SK-N-MC (cell line): ENCODE data around the gene RYR3.

ENCODE experiments used
- DNase-seq: peaks from one replicate; pipeline ENCODE4 v3.0.0-alpha.2; 2011; ENCODE audit warnings: low read depth, low spot score
- H3K27ac ChIP-seq: fragments of 200-600 bp; sonication (generic); 2 replicates; pipeline ENCODE4 v1.5.1; 2016; ENCODE audit warnings: mixed run types
- H3K36me3 ChIP-seq: fragments of 200-600 bp; sonication (generic); 2 replicates; pipeline ENCODE4 v1.6.1; 2017; ENCODE audit warnings: antibody characterized with exemption, low read length, mixed read lengths; ENCODE audit not compliant: insufficient read depth
- H3K4me3 ChIP-seq: fragments of 200-600 bp; sonication (generic); 2 replicates; pipeline ENCODE4 v1.5.1; 2016
- H3K9ac ChIP-seq: fragments of 200-600 bp; sonication (generic); 2 replicates; pipeline ENCODE4 v1.8.0; 2017; ENCODE audit warnings: mixed run types, mixed read lengths; ENCODE audit not compliant: insufficient read length
- H3K9me3 ChIP-seq: fragments of 200-600 bp; sonication (generic); 2 replicates; pipeline ENCODE4 v1.6.1; 2017; ENCODE audit warnings: low read depth, mild to moderate bottlenecking, antibody characterized with exemption, low read length, moderate library complexity, mixed read lengths
- EZH2 ChIP-seq: fragments of 200-600 bp; sonication (generic); IDR thresholded peaks from one replicate; pipeline ENCODE4 v1.6.1; 2017; ENCODE audit warnings: antibody characterized with exemption
- FOXP2 ChIP-seq: optimal IDR thresholded peaks from 2 replicates; pipeline ENCODE3; 2011; ENCODE audit warnings: mild to moderate bottlenecking, moderate library complexity; ENCODE audit not compliant: insufficient read depth; ENCODE audit errors: extremely low read length, control extremely low read depth
- POLR2AphosphoS5 ChIP-seq: IDR thresholded peaks from 2 replicates; pipeline ENCODE4 v1.6.1; 2012; ENCODE audit warnings: mild to moderate bottlenecking, low read depth, low read length, borderline replicate concordance

RYR3 gene

DNA sequence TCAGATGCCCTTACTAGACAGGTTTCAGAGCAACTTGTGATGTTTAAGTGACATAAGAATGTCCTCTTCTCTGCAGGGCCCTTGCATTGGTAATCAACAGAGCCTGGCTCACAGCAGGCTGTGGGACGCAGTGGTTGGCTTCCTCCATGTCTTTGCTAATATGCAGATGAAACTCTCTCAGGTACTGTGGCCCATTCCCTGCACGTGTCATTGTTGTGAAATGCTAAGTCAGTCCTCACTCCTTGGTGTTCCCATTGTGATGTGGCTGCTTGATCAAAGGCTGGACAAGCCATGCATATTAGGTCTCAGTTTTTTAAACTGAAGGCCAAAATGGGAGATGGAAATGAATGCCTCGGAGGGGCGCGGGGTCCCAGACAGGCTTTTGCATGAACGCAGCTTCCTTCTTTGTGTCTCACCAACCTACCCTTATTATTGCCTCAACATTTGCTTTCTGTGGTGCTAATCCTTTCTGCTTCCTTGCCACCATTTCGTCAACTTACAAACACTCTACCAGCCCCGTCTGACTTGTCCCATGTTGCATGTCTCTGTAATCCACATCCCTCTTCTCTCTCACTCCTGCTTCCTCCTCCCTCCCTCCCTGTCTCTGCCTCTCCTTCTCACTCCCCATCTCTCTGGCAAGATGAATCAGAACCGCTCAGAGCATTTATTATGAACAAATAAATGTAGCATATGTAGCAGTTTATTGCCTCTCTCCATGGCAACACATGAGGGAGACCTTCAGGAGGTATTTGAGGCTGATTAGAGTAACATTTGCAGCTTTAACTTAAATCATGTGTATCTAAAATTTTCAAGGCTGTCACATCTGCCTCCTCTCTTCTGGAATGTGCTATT, 524.4 kb downstream of the RYR3 start:
- Histone ChIP-seq H3K36me3 (no peaks in the 10 kb centered on the region), H3K4me3 (no peak overlapping the region), H3K27ac (no peak overlapping the region), H3K9me3 (no peaks in the 10 kb centered on the region), H3K9ac (no peak overlapping the region)
- TF ChIP-seq FOXP2 (no peak), EZH2 (no peak), POLR2AphosphoS5 (no peak)
- no peak for DNase-seq

DNA sequence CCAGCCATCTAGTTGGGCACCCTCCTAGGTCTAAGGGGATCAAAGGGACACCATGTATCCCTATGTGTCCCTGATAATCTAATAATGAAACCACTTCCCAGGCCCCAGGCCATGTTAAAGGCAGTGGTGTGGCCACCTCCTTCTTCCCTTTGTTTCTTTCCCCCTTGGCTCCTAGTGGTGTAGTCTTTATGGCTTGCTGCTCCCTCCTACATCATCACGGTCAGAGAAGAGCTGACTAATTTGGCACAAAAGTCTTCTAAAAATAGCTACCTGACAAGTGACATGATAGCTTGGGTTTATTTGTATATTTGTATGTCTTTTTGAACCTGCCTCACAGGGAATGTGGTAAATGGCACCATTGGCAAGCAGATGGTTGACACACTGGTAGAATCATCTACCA, 526.5 kb downstream of the RYR3 start:
- H3K9ac ChIP-seq = no peak overlapping the region
- no peaks in the 10 kb centered on the region for H3K9me3 ChIP-seq
- TF ChIP-seq POLR2AphosphoS5 = no peak
- DNase-seq = no peak
- no peak overlapping the region for H3K4me3 ChIP-seq
- no peaks in the 10 kb centered on the region for H3K36me3 ChIP-seq
- H3K27ac ChIP-seq = no peak overlapping the region

DNA sequence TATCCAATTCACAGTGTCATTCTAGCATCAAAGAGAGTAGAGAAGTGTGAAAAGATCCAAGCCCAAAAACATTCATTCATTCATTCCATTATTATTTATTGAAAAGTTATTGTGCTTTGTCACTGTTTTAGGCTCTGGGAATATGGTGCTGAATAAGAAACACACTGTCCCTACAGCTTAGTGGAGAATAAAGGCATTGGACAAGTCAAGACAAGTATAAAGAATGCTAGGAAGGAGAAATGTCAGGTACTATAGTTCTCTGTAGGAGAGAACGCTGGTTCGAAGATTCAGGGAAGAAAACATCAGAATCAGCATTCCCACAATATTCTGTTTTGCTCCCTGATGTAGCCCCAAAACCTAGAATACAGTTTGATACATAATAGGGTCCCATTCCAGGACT, 528.8 kb downstream of the RYR3 start:
- H3K4me3 ChIP-seq = no peak overlapping the region
- no peaks in the 10 kb centered on the region for H3K36me3 ChIP-seq
- no peak overlapping the region for H3K27ac ChIP-seq
- DNase-seq = no peak
- no peak overlapping the region for H3K9ac ChIP-seq
- no peaks in the 10 kb centered on the region for H3K9me3 ChIP-seq
- TF ChIP-seq EZH2 (no peak), FOXP2 (no peak), POLR2AphosphoS5 (no peak)

DNA sequence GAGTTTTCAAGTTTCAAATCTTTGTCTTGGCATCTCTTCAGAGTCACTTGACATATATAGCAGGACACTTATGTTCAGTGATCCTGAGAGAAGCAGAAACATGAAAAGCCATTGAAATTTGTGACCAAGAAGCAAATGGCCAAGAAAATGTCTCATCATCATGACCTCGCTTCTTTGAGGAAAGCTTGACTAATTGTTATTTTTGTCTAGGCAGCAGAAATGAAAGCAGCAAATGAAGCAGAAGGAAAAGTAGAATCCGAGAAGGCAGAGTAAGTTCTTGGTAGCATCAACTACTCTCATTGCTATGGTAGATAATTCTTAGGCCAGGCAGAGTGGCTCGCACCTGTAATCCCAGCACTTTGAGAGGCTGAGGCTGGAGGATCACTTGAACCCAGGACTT, 529.8 kb downstream of the RYR3 start:
- no peak overlapping the region for H3K9ac ChIP-seq
- H3K27ac ChIP-seq = no peak overlapping the region
- no peak for DNase-seq
- TF ChIP-seq POLR2AphosphoS5 (no peak), FOXP2 (no peak), EZH2 (no peak)
- H3K36me3 ChIP-seq = no peaks in the 10 kb centered on the region
- no peak overlapping the region for H3K4me3 ChIP-seq
- H3K9me3 ChIP-seq = no peaks in the 10 kb centered on the region

DNA sequence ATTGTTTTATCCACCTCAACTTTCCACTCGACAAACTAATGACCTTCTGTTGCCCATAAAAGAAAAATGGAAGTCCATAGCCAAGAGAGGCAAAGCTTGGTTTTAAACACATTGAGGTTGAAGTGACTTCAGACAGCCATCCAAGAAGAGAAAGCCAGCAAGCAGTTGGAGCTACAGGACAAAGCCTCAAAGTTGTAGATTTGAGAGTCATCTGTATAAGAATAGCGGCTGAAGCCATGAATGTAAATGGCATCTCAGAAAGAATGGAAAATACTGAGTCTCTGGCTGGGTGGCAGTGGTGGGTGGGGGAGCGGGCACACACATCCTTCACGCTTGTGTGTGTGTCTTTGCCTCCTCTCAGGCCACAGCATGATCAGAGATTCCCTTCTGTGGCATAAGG, 533.4 kb downstream of the RYR3 start:
- no peak for TF ChIP-seq EZH2
- TF ChIP-seq FOXP2 = no peak
- TF ChIP-seq POLR2AphosphoS5 = no peak
- H3K9ac ChIP-seq = no peak overlapping the region

DNA sequence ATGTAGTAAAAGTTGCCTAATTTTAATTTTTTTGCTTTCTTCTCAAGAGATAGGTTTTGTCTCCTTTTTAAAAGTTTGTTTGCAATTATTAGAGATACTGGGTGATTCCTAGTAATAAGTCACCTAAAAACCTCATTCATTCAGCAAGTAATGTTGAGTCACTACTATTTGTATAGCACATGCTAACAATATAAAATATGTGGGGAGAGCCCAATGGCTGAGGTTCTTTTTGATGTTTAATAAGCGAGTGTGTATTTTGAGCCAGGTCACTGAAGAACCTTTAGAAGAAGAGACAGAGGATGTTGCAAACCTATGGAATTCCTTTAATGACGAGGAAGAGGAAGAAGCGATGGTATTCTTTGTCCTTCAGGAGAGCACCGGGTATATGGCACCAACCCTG, 533.8 kb downstream of the RYR3 start:
- DNase-seq = no peak
- Histone ChIP-seq H3K36me3 (no peaks in the 10 kb centered on the region), H3K9ac (no peak overlapping the region), H3K9me3 (no peaks in the 10 kb centered on the region), H3K27ac (no peak overlapping the region), H3K4me3 (no peak overlapping the region)
- TF ChIP-seq EZH2 (no peak), FOXP2 (no peak), POLR2AphosphoS5 (no peak)

More for the DNA sequence above, 533.4 kb downstream of the RYR3 start:
- no peak for DNase-seq
- Histone ChIP-seq H3K27ac (no peak overlapping the region), H3K36me3 (no peaks in the 10 kb centered on the region), H3K9me3 (no peaks in the 10 kb centered on the region), H3K4me3 (no peak overlapping the region)

DNA sequence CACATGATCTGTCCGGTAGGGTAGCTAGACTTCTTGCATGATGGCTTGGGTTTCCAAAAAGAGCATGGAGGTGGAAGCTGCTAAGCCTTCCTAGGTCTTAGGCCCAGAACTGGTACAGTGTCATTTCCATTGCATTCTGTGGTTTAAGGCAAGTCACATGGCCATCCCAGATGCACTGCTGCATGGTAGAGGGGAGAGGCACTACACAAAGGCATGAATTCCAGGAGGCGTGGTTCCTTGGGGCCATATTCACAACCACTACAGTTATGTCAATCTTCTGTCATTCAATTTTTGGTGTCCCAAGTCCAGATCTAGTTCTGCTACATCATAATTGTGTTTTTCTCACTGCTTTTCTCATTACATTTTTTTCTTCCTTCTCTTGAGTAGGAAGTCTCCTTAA, 535.4 kb downstream of the RYR3 start:
- DNase-seq = no peak

DNA sequence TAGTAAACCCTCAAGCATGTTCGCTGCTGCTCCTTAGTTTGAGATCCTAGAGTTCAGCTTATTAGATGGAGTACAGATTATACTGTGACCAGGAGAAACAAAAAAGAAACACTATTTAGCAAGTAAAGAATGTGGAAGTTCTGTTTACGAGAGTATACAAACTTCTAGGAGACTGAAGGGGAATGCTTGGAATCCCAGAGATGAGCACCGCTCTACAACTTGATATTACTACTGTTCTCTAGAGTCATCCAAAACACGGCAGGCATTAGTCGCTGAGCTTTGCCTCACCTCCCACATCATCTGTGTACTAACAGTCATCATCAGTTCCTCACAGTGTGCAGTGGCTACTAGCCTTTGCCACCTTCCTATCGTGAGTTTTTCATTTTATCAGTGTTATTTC, 536.1 kb downstream of the RYR3 start:
- Histone ChIP-seq H3K27ac (no peak overlapping the region), H3K9ac (no peak overlapping the region), H3K36me3 (no peaks in the 10 kb centered on the region), H3K4me3 (no peak overlapping the region), H3K9me3 (no peaks in the 10 kb centered on the region)
- TF ChIP-seq FOXP2 = no peak
- TF ChIP-seq EZH2 = no peak
- no peak for TF ChIP-seq POLR2AphosphoS5
- no peak for DNase-seq

More for the DNA sequence above, 535.4 kb downstream of the RYR3 start:
- H3K9me3 ChIP-seq = no peaks in the 10 kb centered on the region
- TF ChIP-seq EZH2 (no peak), FOXP2 (no peak), POLR2AphosphoS5 (no peak)
- no peak overlapping the region for H3K9ac ChIP-seq
- H3K4me3 ChIP-seq = no peak overlapping the region
- no peaks in the 10 kb centered on the region for H3K36me3 ChIP-seq
- no peak overlapping the region for H3K27ac ChIP-seq

DNA sequence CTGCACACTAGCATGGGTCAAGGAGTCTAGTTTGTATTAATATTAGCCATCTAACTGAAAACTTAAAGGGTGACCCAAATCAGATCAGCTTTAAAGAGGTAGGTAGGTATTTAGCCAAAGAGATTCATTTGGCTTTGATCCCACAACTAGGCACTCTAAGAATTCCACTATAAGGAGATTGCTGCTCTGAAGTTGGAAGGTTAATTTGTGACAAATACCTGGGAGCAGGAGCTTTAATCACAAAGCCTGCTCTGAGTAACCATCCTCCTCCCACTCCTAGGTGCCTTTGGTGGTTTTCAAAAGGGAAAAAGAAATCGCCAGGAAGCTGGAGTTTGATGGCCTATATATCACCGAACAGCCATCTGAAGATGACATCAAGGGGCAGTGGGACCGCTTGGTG, 537.2 kb downstream of the RYR3 start:
- no peak overlapping the region for H3K4me3 ChIP-seq
- no peaks in the 10 kb centered on the region for H3K9me3 ChIP-seq
- no peak overlapping the region for H3K27ac ChIP-seq
- TF ChIP-seq POLR2AphosphoS5 = no peak
- TF ChIP-seq FOXP2 = no peak
- no peak for TF ChIP-seq EZH2
- DNase-seq = no peak
- H3K36me3 ChIP-seq = no peaks in the 10 kb centered on the region
- no peak overlapping the region for H3K9ac ChIP-seq
